Neuronal stem cell (in vitro differentiated cells): ENCODE data around the gene INO80.

Source experiments
- DNase-seq: peaks from one replicate; pipeline ENCODE4 v3.0.0-alpha.2; 2013; ENCODE audit warnings: low spot score
- H2AFZ ChIP-seq: one replicate; pipeline ENCODE4 v1.6.1; 2013; ENCODE audit warnings: mild to moderate bottlenecking, low read length, inconsistent platforms
- H2AK5ac ChIP-seq: 2 replicates; pipeline ENCODE4 v1.6.1; 2013; ENCODE audit warnings: low read depth, mild to moderate bottlenecking, inconsistent platforms, low read length, moderate library complexity, mixed read lengths
- H2BK120ac ChIP-seq: 2 replicates; pipeline ENCODE4 v1.6.1; 2013; ENCODE audit warnings: low read depth, mild to moderate bottlenecking, inconsistent platforms, low read length, moderate library complexity, mixed read lengths
- H2BK12ac ChIP-seq: one replicate; pipeline ENCODE4 v1.6.1; 2013; ENCODE audit warnings: low read length, inconsistent platforms
- H2BK15ac ChIP-seq: 2 replicates; pipeline ENCODE4 v1.6.1; 2013; ENCODE audit warnings: mild to moderate bottlenecking, low read length, inconsistent platforms, mixed read lengths
- H2BK5ac ChIP-seq: one replicate; pipeline ENCODE4 v1.6.1; 2013; ENCODE audit warnings: inconsistent platforms, mild to moderate bottlenecking, low read length, moderate library complexity
- H3K14ac ChIP-seq: one replicate; pipeline ENCODE4 v1.6.1; 2013; ENCODE audit warnings: low read length, inconsistent platforms
- H3K18ac ChIP-seq: 2 replicates; pipeline ENCODE4 v1.6.1; 2013; ENCODE audit warnings: low read length, inconsistent platforms
- H3K23ac ChIP-seq: 2 replicates; pipeline ENCODE4 v1.6.1; 2013; ENCODE audit warnings: low read depth, mild to moderate bottlenecking, mixed read lengths, low read length, inconsistent platforms; ENCODE audit not compliant: poor library complexity
- H3K27ac ChIP-seq: replicated peaks from 3 replicates; pipeline ENCODE4 v1.5.1; 2013; ENCODE audit warnings: low read length, inconsistent platforms
- H3K27me3 ChIP-seq, 3 experiments: 2 replicates each; pipeline ENCODE4 v1.6.1; 2013; ENCODE audit warnings: low read length in 3 of 3, mild to moderate bottlenecking in 2 of 3, inconsistent platforms in 1 of 3, low read depth in 1 of 3, mixed read lengths in 1 of 3, moderate library complexity in 1 of 3; ENCODE audit not compliant: control insufficient read depth in 3 of 3, insufficient read depth in 3 of 3
- H3K36me3 ChIP-seq, 2 donors: replicated peaks in 1 of 2; 2 replicates each; pipeline ENCODE4 v1.6.1; 2013; ENCODE audit warnings: low read length in 2 of 2; ENCODE audit not compliant: control insufficient read depth in 2 of 2, insufficient read depth in 2 of 2
- H3K4ac ChIP-seq: 2 replicates; pipeline ENCODE4 v1.6.1; 2013; ENCODE audit warnings: inconsistent platforms, mild to moderate bottlenecking, low read length, moderate library complexity
- H3K4me1 ChIP-seq, 2 donors: 1 replicate in 1 of 2; 2 replicates in 1 of 2; pipeline ENCODE4 v1.6.1; 2013; ENCODE audit warnings: low read length in 2 of 2, low read depth in 1 of 2; ENCODE audit not compliant: control insufficient read depth in 2 of 2, insufficient read depth in 1 of 2
- H3K4me2 ChIP-seq: one replicate; pipeline ENCODE4 v1.6.1; 2013; ENCODE audit warnings: mild to moderate bottlenecking, low read length, inconsistent platforms; ENCODE audit not compliant: insufficient read depth, poor library complexity, severe bottlenecking
- H3K4me3 ChIP-seq, 2 donors: 2 replicates each; pipeline ENCODE4 v1.5.1; 2013; ENCODE audit warnings: low read length in 2 of 2, mild to moderate bottlenecking in 2 of 2, inconsistent platforms in 1 of 2, moderate library complexity in 1 of 2
- H3K79me1 ChIP-seq: one replicate; pipeline ENCODE4 v1.6.1; 2013; ENCODE audit warnings: low read depth, mild to moderate bottlenecking, inconsistent platforms, low read length, moderate library complexity
- H3K9ac ChIP-seq: one replicate; pipeline ENCODE4 v1.6.1; 2013; ENCODE audit warnings: mild to moderate bottlenecking, low read depth, low read length, inconsistent platforms; ENCODE audit not compliant: poor library complexity
- H3K9me3 ChIP-seq, 2 donors: replicated peaks in 1 of 2; 2 replicates each; pipeline versions ENCODE3 to v1.6.1; 2013; ENCODE audit warnings: low read length in 2 of 2, mild to moderate bottlenecking in 2 of 2, inconsistent platforms in 1 of 2, low read depth in 1 of 2, mixed read lengths in 1 of 2, moderate library complexity in 1 of 2; ENCODE audit not compliant: control insufficient read depth in 2 of 2, insufficient read depth in 1 of 2
- H4K8ac ChIP-seq: one replicate; pipeline ENCODE4 v1.6.1; 2013; ENCODE audit warnings: low read depth, mild to moderate bottlenecking, inconsistent platforms, low read length, moderate library complexity
- H4K91ac ChIP-seq: one replicate; pipeline ENCODE4 v1.6.1; 2013; ENCODE audit warnings: low read length, low read depth, mild to moderate bottlenecking, inconsistent platforms; ENCODE audit not compliant: poor library complexity
- WGBS, 2 donors: extraction: QIAGEN DNeasy Blood & Tissue Kit; methylation state at CpG; one replicate each; pipeline ENCODE4 v1.1.7; 2013; ENCODE audit warnings: missing lambda C conversion rate in 2 of 2, mixed read lengths in 1 of 2; ENCODE audit not compliant: insufficient read length in 2 of 2, insufficient replicate concordance in 1 of 2; ENCODE audit errors: extremely low coverage in 2 of 2; 5-methylcytosine and 5-hydroxymethylcytosine counted together

The INO80 gene

DNA sequence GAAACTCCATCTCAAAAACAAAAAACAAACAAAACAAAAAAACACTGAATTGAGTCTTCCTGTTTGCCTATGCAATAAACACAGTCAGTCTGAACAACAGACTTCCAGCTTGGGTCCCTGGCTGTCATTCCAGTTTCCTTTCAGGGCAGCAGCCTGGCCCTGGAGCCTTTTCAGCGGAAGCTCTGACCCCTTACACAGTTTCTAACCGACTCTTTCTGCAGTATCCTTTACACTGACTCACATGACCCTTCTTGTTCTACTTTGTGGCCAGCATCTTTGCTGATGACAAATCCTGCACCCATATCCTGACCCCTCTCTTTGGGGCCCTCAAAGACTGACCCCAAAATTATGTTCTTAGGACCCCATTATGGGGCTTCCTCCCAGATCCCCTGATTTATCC lies 38.3 kb upstream of the INO80 start:
- no peaks in the 10 kb centered on the region for H3K36me3 ChIP-seq
- no peak overlapping the region for H2BK12ac ChIP-seq
- H3K14ac ChIP-seq = no peak overlapping the region
- no peak overlapping the region for H3K4me3 ChIP-seq
- H3K23ac ChIP-seq = no peak overlapping the region
- no peaks in the 10 kb centered on the region for H3K27me3 ChIP-seq
- no peak overlapping the region for H3K4ac ChIP-seq
- H3K4me2 ChIP-seq = no peak overlapping the region
- H3K9me3 ChIP-seq = no peaks in the 10 kb centered on the region
- H2BK120ac ChIP-seq = no peak overlapping the region
- H4K91ac ChIP-seq = no peak overlapping the region
- no peaks in the 10 kb centered on the region for H3K79me1 ChIP-seq
- H3K18ac ChIP-seq = no peak overlapping the region
- H2AFZ ChIP-seq = peak overlapping the region; percentile 48
- no peak overlapping the region for H4K8ac ChIP-seq
- WGBS, 2 donors = no CpG with 5 or more reads among the region's 2 CpGs
- no peak for DNase-seq
- H2BK5ac ChIP-seq = no peak overlapping the region
- no peak overlapping the region for H2BK15ac ChIP-seq
- no peaks in the 10 kb centered on the region for H3K4me1 ChIP-seq
- no peak overlapping the region for H3K27ac ChIP-seq
- H2AK5ac ChIP-seq = no peak overlapping the region
- H3K9ac ChIP-seq = no peak overlapping the region

DNA sequence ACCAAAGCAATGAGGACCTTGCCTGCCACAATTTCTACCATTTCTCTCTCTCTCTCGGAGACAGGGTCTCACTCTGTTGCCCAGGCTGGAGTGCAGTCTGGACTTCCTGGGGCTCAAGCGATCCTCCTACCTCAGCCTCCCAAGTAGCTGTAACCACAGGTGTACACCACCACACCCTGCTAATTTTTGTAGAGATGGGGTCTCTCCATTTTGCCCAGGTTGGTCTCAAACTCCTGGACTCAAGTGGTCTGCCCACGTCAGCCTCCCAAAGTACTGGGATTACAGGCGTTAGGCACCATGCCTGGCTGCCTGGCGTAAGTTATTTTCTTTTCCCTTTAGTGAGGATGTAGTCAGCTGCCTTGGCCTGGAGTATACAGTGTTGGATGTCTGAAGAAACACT lies 37.7 kb upstream of the INO80 start:
- H3K9ac ChIP-seq = no peak overlapping the region
- no peak overlapping the region for H3K4me2 ChIP-seq
- H3K4me1 ChIP-seq = no peaks in the 10 kb centered on the region
- no peak overlapping the region for H2BK15ac ChIP-seq
- no peak for DNase-seq
- H4K91ac ChIP-seq = no peak overlapping the region
- no peak overlapping the region for H3K4me3 ChIP-seq
- H3K14ac ChIP-seq = no peak overlapping the region
- H3K23ac ChIP-seq = no peak overlapping the region
- no CpG with 5 or more reads among the region's 5 CpGs for WGBS, 2 donors
- no peak overlapping the region for H3K4ac ChIP-seq
- no peak overlapping the region for H2BK5ac ChIP-seq
- H2AFZ ChIP-seq = no peak overlapping the region
- H3K36me3 ChIP-seq = no peaks in the 10 kb centered on the region
- peak overlapping the region; percentile 73 for H2BK12ac ChIP-seq
- H2AK5ac ChIP-seq = no peak overlapping the region
- no peaks in the 10 kb centered on the region for H3K9me3 ChIP-seq
- H3K27me3 ChIP-seq = no peaks in the 10 kb centered on the region
- no peak overlapping the region for H3K27ac ChIP-seq
- no peak overlapping the region for H3K18ac ChIP-seq
- no peak overlapping the region for H2BK120ac ChIP-seq
- no peaks in the 10 kb centered on the region for H3K79me1 ChIP-seq
- peak overlapping the region; percentile 17 for H4K8ac ChIP-seq

DNA sequence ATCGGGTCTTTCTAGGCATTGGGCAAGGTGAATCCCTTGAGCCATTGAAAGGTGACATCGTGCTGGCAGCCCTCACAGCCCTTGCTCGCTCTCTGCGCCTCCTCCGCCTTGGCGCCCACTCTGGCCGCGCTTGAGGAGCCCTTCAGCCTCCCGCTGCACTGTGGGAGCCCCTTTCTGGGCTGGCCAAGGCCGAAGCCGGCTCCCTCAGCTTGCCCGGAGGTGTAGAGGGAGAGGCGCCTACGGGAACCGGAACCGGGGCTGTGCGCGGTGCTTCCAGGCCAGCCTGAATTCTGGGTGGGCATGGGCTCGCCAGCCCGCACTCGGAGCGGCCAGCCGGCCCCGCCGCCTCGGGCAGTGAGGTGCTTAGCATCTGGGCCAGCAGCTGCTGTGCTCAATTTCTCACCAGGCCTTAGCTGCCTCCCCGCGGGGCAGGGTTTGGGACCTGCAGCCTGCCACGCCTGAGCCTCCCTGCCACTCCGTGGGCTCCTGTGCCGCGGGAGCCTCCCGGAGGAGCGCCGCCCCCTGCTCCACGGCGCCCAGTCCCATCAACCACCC lies 35.4 kb upstream of the INO80 start:
- Histone ChIP-seq H3K14ac (peak overlapping the region; percentile 82), H2AFZ (no peak overlapping the region), H3K18ac (peak overlapping the region; percentile 71), H3K27me3 (no peaks in the 10 kb centered on the region), H2BK120ac (no peak overlapping the region), H3K4me2 (no peak overlapping the region), H3K4me1 (no peaks in the 10 kb centered on the region), H3K4ac (no peak overlapping the region), H3K23ac (no peak overlapping the region), H4K91ac (no peak overlapping the region), H4K8ac (no peak overlapping the region), H3K4me3 (no peak overlapping the region), H2BK12ac (peak overlapping the region; percentile 58), H2BK15ac (no peak overlapping the region), H2AK5ac (no peak overlapping the region), H3K27ac (no peak overlapping the region), H3K36me3 (no peaks in the 10 kb centered on the region), H3K79me1 (no peaks in the 10 kb centered on the region), H3K9ac (no peak overlapping the region), H2BK5ac (no peak overlapping the region), H3K9me3 (no peaks in the 10 kb centered on the region)
- no peak for DNase-seq
- no CpG with 5 or more reads among the region's 37 CpGs for WGBS, 2 donors

DNA sequence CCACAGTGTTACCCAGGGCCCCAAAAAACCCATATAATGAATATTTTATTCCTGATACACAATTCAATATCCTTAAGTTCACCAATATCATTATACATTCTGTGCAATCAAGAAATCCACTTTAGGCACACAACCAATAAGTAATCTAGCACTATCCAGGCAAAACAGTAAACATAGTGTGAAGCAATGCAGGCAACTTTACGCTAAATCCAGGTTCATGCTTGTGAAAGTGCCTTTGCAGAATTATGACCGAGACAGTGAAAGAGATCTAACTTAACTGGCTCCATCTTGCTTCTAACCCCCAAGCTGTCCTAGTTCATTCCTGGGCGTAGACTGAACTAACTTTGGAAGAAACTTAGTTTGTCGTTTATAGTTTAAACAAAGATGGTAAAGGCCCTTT lies 34.2 kb upstream of the INO80 start:
- no peak overlapping the region for H2AFZ ChIP-seq
- no peak for DNase-seq
- H2BK15ac ChIP-seq = no peak overlapping the region
- H3K9me3 ChIP-seq = no peaks in the 10 kb centered on the region
- H2AK5ac ChIP-seq = no peak overlapping the region
- H3K4ac ChIP-seq = no peak overlapping the region
- no peak overlapping the region for H3K18ac ChIP-seq
- no CpG with 5 or more reads among the region's 4 CpGs for WGBS, 2 donors
- H3K4me3 ChIP-seq = no peak overlapping the region
- no peaks in the 10 kb centered on the region for H3K36me3 ChIP-seq
- no peak overlapping the region for H3K14ac ChIP-seq
- no peak overlapping the region for H4K91ac ChIP-seq
- H3K79me1 ChIP-seq = no peaks in the 10 kb centered on the region
- H3K27me3 ChIP-seq = no peaks in the 10 kb centered on the region
- H3K4me1 ChIP-seq = no peaks in the 10 kb centered on the region
- H3K4me2 ChIP-seq = no peak overlapping the region
- no peak overlapping the region for H3K23ac ChIP-seq
- no peak overlapping the region for H2BK12ac ChIP-seq
- H3K27ac ChIP-seq = no peak overlapping the region
- H2BK120ac ChIP-seq = no peak overlapping the region
- no peak overlapping the region for H3K9ac ChIP-seq
- H2BK5ac ChIP-seq = no peak overlapping the region
- no peak overlapping the region for H4K8ac ChIP-seq
